Measurements from ENCODE around the gene ZSWIM3. TPM values are rescaled to one million over a fixed set of nuclear protein-coding genes. Genes with fewer than 3 reads are reported as not detected.

ZSWIM3 gene
- total RNA-seq (2022) (6.1 and 6.4 TPM in 2 replicates), Bru-seq, nascent RNA (percentile 56 among the genes with signal in this experiment), BruChase-seq, experiment 1, labeled RNA remaining after a 2-hour chase (percentile 52 among the genes with signal in this experiment), BruChase-seq, experiment 2, labeled RNA remaining after a 6-hour chase (percentile 50 among the genes with signal in this experiment)
- long read RNA-seq, transcript ZSWIM3-201 (2 exons, 2,773 nt), result major isoform, 11 of 14 reads
- long read RNA-seq, partial matches to known transcripts, result 0 of 14 reads
- long read RNA-seq, other reads (novel, unspliced or antisense), result 3 of 14 reads

GRCh38 chr20:45857114-45857881 lies at the start of gene ZSWIM3, which contains the start of gene ACOT8:
Gene ZSWIM3, plus strand, starts transcription at chr20:45857614. Its CDS starts 212 bp downstream, at chr20:45857826.
Gene ACOT8, minus strand, starts transcription at chr20:45857392. Its CDS starts 77 bp downstream, at chr20:45857315.
- H3K27me3 Mint-ChIP-seq (ENCODE audit: insufficient read depth, unreplicated experiment), result no peaks in the 10 kb centered on the region
- H3K27ac Mint-ChIP-seq (ENCODE audit: unreplicated experiment), result peak within 1 kb of the TSS; percentile 85
- BruUV-seq (replicated peaks), result no TSS peak
- intact Hi-C loops (cut with micrococcal nuclease; ENCODE audit: unreplicated experiment), result loop anchor here (1.0 kb wide), 6 partner anchors 24 to 442 kb away; partner anchors contain the start of genes SNX21, UBE2C and ZSWIM1
- no peak for TF ChIP-seq CTCF (IDR thresholded peaks at IDR 0.05; ENCODE audit: insufficient read depth in 1 of 2, low read depth in 1 of 2, low read length in 1 of 2, severe bottlenecking in 1 of 2, unreplicated experiment in 1 of 2)
- peaks cover 23% of the 10 kb centered on the region for H3K36me3 Mint-ChIP-seq (ENCODE audit: insufficient read depth, unreplicated experiment)
- peak within 1 kb of the TSS; percentile 65 for H3K4me3 ChIP-seq (ENCODE audit: low read depth, low read length)
- ChIA-PET CTCF (interaction anchor here (0.6 to 1.3 kb wide), 4 partner anchors 33 to 562 kb away, joined by 3 to 4 read pairs (median 4); partner anchors contain the start of genes CTSA and NEURL2), POLR2A (interaction anchor here (0.6 to 1.7 kb wide), 5 partner anchors 24 to 309 kb away, joined by 3 to 7 read pairs (median 4); partner anchors contain the start of genes PCIF1, SNX21 and ZNF335)
- H3K4me1 Mint-ChIP-seq (ENCODE audit: low read depth, unreplicated experiment), result peaks cover 19% of the 10 kb centered on the region
- peak; percentile 100 for DNase-seq
- peaks cover 17% of the 10 kb centered on the region for H3K4me1 ChIP-seq
- no peaks in the 10 kb centered on the region for H3K36me3 ChIP-seq (ENCODE audit: control insufficient read depth, insufficient read depth, low read length)
- peak within 1 kb of the TSS; percentile 95 for H3K4me3 Mint-ChIP-seq (ENCODE audit: unreplicated experiment)
- no peaks in the 10 kb centered on the region for H3K27me3 ChIP-seq (replicated peaks; ENCODE audit: control insufficient read depth, insufficient read depth, low read length)
- no peaks in the 10 kb centered on the region for H3K9me3 ChIP-seq
- no peaks in the 10 kb centered on the region for H3K9me3 Mint-ChIP-seq (ENCODE audit: unreplicated experiment)

- ChIA-PET CTCF (no interaction called here), POLR2A (no interaction called here)
- Mint-ChIP-seq H3K9me3 (ENCODE audit: unreplicated experiment) (no peaks in the 10 kb centered on the region), H3K27ac (ENCODE audit: unreplicated experiment) (no peak overlapping the region), H3K4me1 (ENCODE audit: low read depth, unreplicated experiment) (peaks cover 7% of the 10 kb centered on the region), H3K27me3 (ENCODE audit: insufficient read depth, unreplicated experiment) (no peaks in the 10 kb centered on the region), H3K36me3 (ENCODE audit: insufficient read depth, unreplicated experiment) (peaks cover 75% of the 10 kb centered on the region), H3K4me3 (ENCODE audit: unreplicated experiment) (no peak overlapping the region)
- Histone ChIP-seq H3K4me3 (ENCODE audit: low read depth, low read length) (no peak overlapping the region), H3K4me1 (peaks cover 14% of the 10 kb centered on the region; the same call in 1 of the 2 replicates), H3K9me3 (no peaks in the 10 kb centered on the region), H3K27me3 (replicated peaks; ENCODE audit: control insufficient read depth, insufficient read depth, low read length) (no peaks in the 10 kb centered on the region), H3K36me3 (ENCODE audit: control insufficient read depth, insufficient read depth, low read length) (peaks cover 14% of the 10 kb centered on the region)
- BruUV-seq (replicated peaks), result no TSS peak
- DNase-seq, result no peak
- TF ChIP-seq CTCF (IDR thresholded peaks at IDR 0.05; ENCODE audit: insufficient read depth in 1 of 2, low read depth in 1 of 2, low read length in 1 of 2, severe bottlenecking in 1 of 2, unreplicated experiment in 1 of 2), result no peak
- intact Hi-C loops (cut with micrococcal nuclease; ENCODE audit: unreplicated experiment), result loop anchor here (5.0 kb wide), 2 partner anchors 82 to 162 kb away; partner anchors contain the start of genes CTSA, NEURL2 and ZNF335
Measured at GRCh38 chr20:45810191-45810970, 47.0 kb upstream of the ZSWIM3 start.
